ENCODE results near the gene SMAD1. TPM values are rescaled to one million over a fixed set of nuclear protein-coding genes. Genes with fewer than 3 reads are reported as not detected.
"Not testable (repeated sequence)": the region's sequence is repeated elsewhere in the genome, so short reads cannot be mapped to it uniquely, and the experiment has no call there.

SMAD1 gene
- total RNA-seq, 2 experiments from 2014 or later: 1.2 to 1.9 TPM

DNA sequence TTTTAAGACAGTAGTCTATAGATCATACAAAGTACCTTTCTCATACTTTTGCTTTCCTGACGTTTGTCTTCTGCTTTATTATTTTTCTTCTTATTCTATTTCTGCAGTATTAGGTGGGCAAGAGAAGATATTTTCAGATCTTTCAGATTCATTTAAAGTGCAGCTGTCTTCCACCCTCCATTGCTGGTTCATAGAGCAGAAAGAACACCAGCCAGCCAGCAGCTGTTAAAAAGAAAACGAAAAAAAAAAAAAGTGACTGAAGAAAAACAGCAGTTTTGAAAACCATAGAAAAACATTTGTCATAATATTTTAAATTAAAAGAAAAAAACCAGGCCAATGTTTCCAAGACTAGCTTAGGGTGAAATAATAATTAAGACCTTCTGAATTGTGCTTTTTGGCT lies 42.9 kb downstream of the SMAD1 start:
- no peaks in the 10 kb centered on the region for H3K4me1 Mint-ChIP-seq
- H3K36me3 Mint-ChIP-seq: no peaks in the 10 kb centered on the region
- no peak overlapping the region for H3K27ac Mint-ChIP-seq
- ATAC-seq (no peak), DNase-seq (no peak)
- H3K27me3 Mint-ChIP-seq: peaks cover 16% of the 10 kb centered on the region
- H3K9me3 Mint-ChIP-seq (ENCODE audit: low read depth): no peaks in the 10 kb centered on the region
- no peak overlapping the region for H3K4me3 Mint-ChIP-seq
- CTCF ChIA-PET: no interaction called here

- ATAC-seq (no peak), DNase-seq (no peak)
- H3K27me3 Mint-ChIP-seq: peaks cover 11% of the 10 kb centered on the region
- H3K4me1 Mint-ChIP-seq: peaks cover 2% of the 10 kb centered on the region
- H3K27ac Mint-ChIP-seq: no peak overlapping the region
- no peak overlapping the region for H3K4me3 Mint-ChIP-seq
- H3K36me3 Mint-ChIP-seq: no peaks in the 10 kb centered on the region
- H3K9me3 Mint-ChIP-seq (ENCODE audit: low read depth): no peaks in the 10 kb centered on the region
- CTCF ChIA-PET: no interaction called here
Measured at GRCh38 chr4:145525291-145525740, 43.7 kb downstream of the SMAD1 start.

GRCh38 chr4:145527773-145528172 lies 46.1 kb downstream of the SMAD1 start:
- Mint-ChIP-seq H3K27ac (no peak overlapping the region), H3K27me3 (peaks cover 6% of the 10 kb centered on the region), H3K36me3 (no peaks in the 10 kb centered on the region), H3K4me1 (peaks cover 5% of the 10 kb centered on the region), H3K9me3 (ENCODE audit: low read depth) (no peaks in the 10 kb centered on the region), H3K4me3 (no peak overlapping the region)
- CTCF ChIA-PET: no interaction called here
- DNase-seq (no peak), ATAC-seq (no peak)

DNA sequence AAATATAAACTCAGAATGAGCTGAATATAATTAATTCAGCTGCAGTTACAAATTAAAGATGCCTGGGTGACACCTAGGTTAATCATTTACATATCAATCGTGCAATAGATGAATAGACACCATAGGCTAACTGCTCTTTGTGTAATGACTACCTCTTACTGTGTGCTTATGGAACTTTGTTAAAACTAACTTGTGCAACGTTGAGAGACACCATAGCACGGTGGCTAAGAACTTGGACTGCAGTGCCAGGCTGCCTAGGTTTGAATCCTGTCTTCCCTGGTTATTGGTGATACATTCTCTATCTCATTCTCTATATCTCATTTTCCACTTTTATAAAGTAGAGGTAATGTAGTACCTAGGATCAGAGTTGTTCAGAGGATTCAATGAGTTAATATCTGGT lies 46.9 kb downstream of the SMAD1 start:
- Mint-ChIP-seq H3K27ac (no peak overlapping the region), H3K9me3 (ENCODE audit: low read depth) (no peaks in the 10 kb centered on the region), H3K4me1 (peaks cover 5% of the 10 kb centered on the region), H3K27me3 (peaks cover 6% of the 10 kb centered on the region), H3K36me3 (no peaks in the 10 kb centered on the region), H3K4me3 (no peak overlapping the region)
- DNase-seq (no peak), ATAC-seq (no peak)
- CTCF ChIA-PET: no interaction called here

- no peak for ATAC-seq
- CTCF ChIA-PET: no interaction called here
- Mint-ChIP-seq H3K4me1 (peaks cover 5% of the 10 kb centered on the region), H3K36me3 (no peaks in the 10 kb centered on the region), H3K27ac (no peak overlapping the region), H3K4me3 (no peak overlapping the region), H3K27me3 (peaks cover 11% of the 10 kb centered on the region), H3K9me3 (ENCODE audit: low read depth) (no peaks in the 10 kb centered on the region)
- no peak for DNase-seq
Measured at GRCh38 chr4:145530189-145530588, 48.5 kb downstream of the SMAD1 start.

DNA sequence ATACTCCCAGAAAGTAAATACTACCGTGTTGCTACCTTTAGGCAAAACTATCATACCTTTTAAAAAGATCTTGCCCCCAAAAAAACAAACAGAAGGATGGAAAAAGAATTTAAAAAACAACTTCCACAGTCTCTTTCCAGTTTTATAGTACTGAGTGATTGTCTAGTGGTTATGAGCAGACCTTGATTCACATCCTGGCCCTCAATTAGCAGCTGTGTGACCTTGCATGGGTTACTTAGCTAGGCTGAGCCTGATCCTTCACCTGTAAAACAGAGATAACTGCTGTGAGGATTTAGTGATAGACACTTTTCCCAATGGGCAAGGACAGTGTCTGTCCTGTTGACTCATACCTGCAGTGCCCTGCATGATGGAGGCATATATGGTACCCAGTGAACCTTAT lies 49.0 kb downstream of the SMAD1 start:
- Mint-ChIP-seq H3K27ac (no peak overlapping the region), H3K4me3 (no peak overlapping the region), H3K27me3 (peaks cover 16% of the 10 kb centered on the region), H3K36me3 (no peaks in the 10 kb centered on the region), H3K9me3 (ENCODE audit: low read depth) (no peaks in the 10 kb centered on the region), H3K4me1 (peaks cover 5% of the 10 kb centered on the region)
- no peak for DNase-seq
- ATAC-seq: no peak
- CTCF ChIA-PET: no interaction called here

- Mint-ChIP-seq H3K36me3 (no peaks in the 10 kb centered on the region), H3K4me1 (peaks cover 5% of the 10 kb centered on the region), H3K4me3 (no peak overlapping the region), H3K9me3 (ENCODE audit: low read depth) (no peaks in the 10 kb centered on the region), H3K27me3 (peaks cover 19% of the 10 kb centered on the region), H3K27ac (no peak overlapping the region)
- DNase-seq (no peak), ATAC-seq (no peak)
- CTCF ChIA-PET: no interaction called here
Measured at GRCh38 chr4:145531223-145531622, 49.6 kb downstream of the SMAD1 start.

DNA sequence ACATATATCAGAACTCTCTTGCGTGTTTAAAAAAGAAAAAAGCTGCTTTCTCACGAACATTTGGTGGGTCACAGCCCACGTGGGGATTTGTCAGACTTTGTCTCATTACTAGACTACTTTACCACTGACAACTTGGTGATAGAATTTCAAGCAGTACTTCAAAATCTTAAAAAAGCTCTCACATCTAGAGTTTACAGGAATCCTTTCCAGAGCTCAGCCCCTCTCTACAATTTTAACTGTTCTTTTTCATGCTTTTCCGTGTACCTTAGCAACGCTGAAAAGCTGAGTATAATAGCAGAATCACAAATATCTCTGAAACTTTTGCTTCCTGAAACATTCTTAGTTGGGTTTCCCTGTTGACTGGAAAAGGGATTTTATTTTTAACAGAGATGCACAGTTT lies 50.2 kb downstream of the SMAD1 start:
- ATAC-seq (no peak), DNase-seq (no peak)
- Mint-ChIP-seq H3K4me1 (peaks cover 5% of the 10 kb centered on the region), H3K9me3 (ENCODE audit: low read depth) (no peaks in the 10 kb centered on the region), H3K27ac (no peak overlapping the region), H3K27me3 (peaks cover 16% of the 10 kb centered on the region), H3K36me3 (no peaks in the 10 kb centered on the region), H3K4me3 (no peak overlapping the region)
- CTCF ChIA-PET: no interaction called here

- Mint-ChIP-seq H3K9me3 (ENCODE audit: low read depth) (no peaks in the 10 kb centered on the region), H3K4me1 (peaks cover 5% of the 10 kb centered on the region), H3K27ac (no peak overlapping the region), H3K27me3 (peaks cover 22% of the 10 kb centered on the region), H3K4me3 (no peak overlapping the region), H3K36me3 (no peaks in the 10 kb centered on the region)
- ATAC-seq (no peak), DNase-seq (no peak)
- CTCF ChIA-PET: no interaction called here
Measured at GRCh38 chr4:145533001-145533400, 51.3 kb downstream of the SMAD1 start.

- CTCF ChIA-PET; H3K9me3 Mint-ChIP-seq (ENCODE audit: low read depth); H3K27ac Mint-ChIP-seq; ATAC-seq; DNase-seq; H3K4me3 Mint-ChIP-seq; H3K36me3 Mint-ChIP-seq; H3K4me1 Mint-ChIP-seq: not testable (repeated sequence)
- H3K27me3 Mint-ChIP-seq: peaks cover 24% of the 10 kb centered on the region
Measured at GRCh38 chr4:145533415-145533814, 51.8 kb downstream of the SMAD1 start.

GRCh38 chr4:145533961-145534360 lies 52.3 kb downstream of the SMAD1 start:
- Mint-ChIP-seq H3K4me3 (no peak overlapping the region), H3K27me3 (peaks cover 29% of the 10 kb centered on the region), H3K9me3 (ENCODE audit: low read depth) (no peaks in the 10 kb centered on the region), H3K36me3 (no peaks in the 10 kb centered on the region), H3K4me1 (peaks cover 5% of the 10 kb centered on the region), H3K27ac (no peak overlapping the region)
- DNase-seq (no peak), ATAC-seq (no peak)
- CTCF ChIA-PET: no interaction called here

GRCh38 chr4:145535202-145535601 lies 53.5 kb downstream of the SMAD1 start:
- H3K9me3 Mint-ChIP-seq (ENCODE audit: low read depth): no peaks in the 10 kb centered on the region
- no peaks in the 10 kb centered on the region for H3K36me3 Mint-ChIP-seq
- no peak for ATAC-seq
- H3K4me1 Mint-ChIP-seq: peaks cover 5% of the 10 kb centered on the region
- peaks cover 38% of the 10 kb centered on the region for H3K27me3 Mint-ChIP-seq
- CTCF ChIA-PET: no interaction called here
- H3K27ac Mint-ChIP-seq: no peak overlapping the region
- no peak for DNase-seq
- no peak overlapping the region for H3K4me3 Mint-ChIP-seq

DNA sequence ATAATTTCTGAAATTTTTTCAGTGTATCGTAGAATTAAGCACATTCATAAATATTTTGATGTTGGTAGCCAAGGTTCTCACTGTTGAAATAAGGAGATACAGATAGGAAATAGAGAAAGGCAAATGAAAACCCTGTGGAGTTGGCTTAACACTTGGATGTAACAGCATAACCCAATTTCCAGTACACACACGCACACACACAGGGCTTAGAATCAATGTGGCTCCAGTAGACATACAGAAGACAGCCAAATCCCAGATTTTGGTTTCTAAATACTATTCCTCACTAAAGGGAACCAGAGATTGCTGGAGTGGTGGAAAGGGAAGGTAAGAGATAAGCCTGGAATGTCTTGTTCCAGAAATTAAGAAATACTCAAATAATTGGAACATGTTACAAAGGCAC lies 54.4 kb downstream of the SMAD1 start:
- CTCF ChIA-PET: no interaction called here
- H3K4me3 Mint-ChIP-seq: no peak overlapping the region
- no peaks in the 10 kb centered on the region for H3K4me1 Mint-ChIP-seq
- H3K27me3 Mint-ChIP-seq: peaks cover 40% of the 10 kb centered on the region
- no peaks in the 10 kb centered on the region for H3K9me3 Mint-ChIP-seq (ENCODE audit: low read depth)
- ATAC-seq: no peak
- no peak for DNase-seq
- no peak overlapping the region for H3K27ac Mint-ChIP-seq
- no peaks in the 10 kb centered on the region for H3K36me3 Mint-ChIP-seq

- Mint-ChIP-seq H3K27me3 (peaks cover 44% of the 10 kb centered on the region), H3K4me1 (no peaks in the 10 kb centered on the region), H3K27ac (no peak overlapping the region), H3K4me3 (no peak overlapping the region), H3K9me3 (ENCODE audit: low read depth) (no peaks in the 10 kb centered on the region), H3K36me3 (no peaks in the 10 kb centered on the region)
- CTCF ChIA-PET: interaction anchor here (1.9 kb wide), 1 partner anchor 18 kb away, joined by 5 read pairs; no protein-coding TSS in a partner anchor
- no peak for DNase-seq
- ATAC-seq: no peak
Measured at GRCh38 chr4:145538596-145538995, 56.9 kb downstream of the SMAD1 start.

GRCh38 chr4:145539671-145540070 lies 58.0 kb downstream of the SMAD1 start:
- CTCF ChIA-PET: interaction anchor here (1.9 kb wide), 1 partner anchor 17 kb away, joined by 5 read pairs; no protein-coding TSS in a partner anchor

More at GRCh38 chr4:145539671-145540070, 58.0 kb downstream of the SMAD1 start:
- ATAC-seq (no peak), DNase-seq (no peak)
- H3K4me3 Mint-ChIP-seq: no peak overlapping the region
- no peak overlapping the region for H3K27ac Mint-ChIP-seq
- peaks cover 47% of the 10 kb centered on the region for H3K27me3 Mint-ChIP-seq
- H3K36me3 Mint-ChIP-seq: no peaks in the 10 kb centered on the region
- no peaks in the 10 kb centered on the region for H3K9me3 Mint-ChIP-seq (ENCODE audit: low read depth)
- no peaks in the 10 kb centered on the region for H3K4me1 Mint-ChIP-seq
